ENCODE data around the gene ZKSCAN3. TPM values are rescaled to one million over a fixed set of nuclear protein-coding genes. Genes with fewer than 3 reads are reported as not detected.

Gene ZKSCAN3
- total and polyA plus RNA-seq, 12 donors: 1.0 to 6.8 (median 4.8) TPM

DNA sequence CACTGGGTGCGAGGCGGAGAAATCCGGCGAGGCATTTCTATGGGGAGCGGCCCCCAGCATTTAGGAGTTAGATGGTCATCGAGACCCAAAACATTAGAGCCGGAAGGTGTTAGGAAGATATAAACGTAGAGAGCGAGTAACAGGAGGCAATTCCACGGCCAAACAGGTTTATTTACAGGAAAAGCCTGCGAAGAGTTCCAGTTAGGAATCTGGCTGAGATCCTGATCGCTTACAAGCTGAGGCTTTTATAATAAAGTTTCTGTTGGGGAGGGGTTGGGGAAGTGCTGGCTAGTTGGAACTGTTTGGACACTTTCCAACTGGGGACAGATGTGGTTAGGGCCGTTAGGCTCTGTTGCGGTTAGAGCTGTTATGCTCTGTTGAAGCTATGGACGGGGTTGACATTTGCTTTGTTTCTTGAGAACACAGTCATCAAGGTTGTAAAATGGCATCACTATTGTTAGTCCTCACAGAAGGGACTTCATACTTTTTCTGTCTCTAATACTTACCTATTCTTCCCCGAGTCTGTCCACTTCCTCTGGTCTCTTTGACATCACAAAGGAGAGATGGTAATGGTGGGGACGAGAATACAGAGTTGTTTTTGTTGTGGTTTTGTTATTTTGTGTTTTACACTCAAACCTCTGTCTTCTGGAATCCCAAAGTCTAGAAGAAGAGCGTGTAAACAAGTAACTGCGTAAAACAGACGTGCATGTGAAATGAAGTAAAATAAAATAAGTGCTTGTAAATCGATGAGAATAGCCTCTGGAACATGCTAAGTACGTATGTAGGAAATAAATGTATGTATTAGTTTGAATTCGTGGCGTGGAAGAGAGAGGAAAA lies 13.2 kb upstream of the ZKSCAN3 start:
- Histone ChIP-seq H3K9me3 (peaks cover 0 to 18% (median 0%) of the 10 kb centered on the region in 11 donors), H3K4me1 (peaks cover 0 to 25% (median 11%) of the 10 kb centered on the region in 9 donors), H3K4me3 (peak overlapping the region; percentile 56 to 90 (median 66)), H3K27ac (peak overlapping the region; percentile 88 to 97 (median 92)), H3K27me3 (no peaks in the 10 kb centered on the region), H3K36me3 (peaks cover 0 to 8% (median 0%) of the 10 kb centered on the region in 9 donors)
- WGBS, 2 donors: 10 to 15% methylated on average over 24 of the region's 24 CpGs
- DNase-seq (peak in 1 of 2 donors; percentile 62), ATAC-seq (peak; percentile 25 to 69 (median 54))
- intact Hi-C loops (cut with DNase I): loop anchor here in 7 of 10 donors (2.0 to 10.0 kb wide), 6 partner anchors 14 to 199 kb away; partner anchors contain the start of genes PGBD1 (in 3 of the 7) and ZSCAN26 (in 2 of the 7)
- no peak for TF ChIP-seq CTCF (IDR thresholded peaks at IDR 0.05)

- Histone ChIP-seq H3K27ac (peak overlapping the region in 7 of 10 donors; percentile 88 to 97 (median 92)), H3K4me1 (peaks cover 0 to 25% (median 11%) of the 10 kb centered on the region in 9 donors), H3K9me3 (peaks cover 0 to 18% (median 0%) of the 10 kb centered on the region in 11 donors), H3K4me3 (peak overlapping the region in 6 of 10 donors; percentile 61 to 74 (median 67)), H3K36me3 (peaks cover 0 to 8% (median 0%) of the 10 kb centered on the region in 9 donors), H3K27me3 (no peaks in the 10 kb centered on the region)
- ATAC-seq: no peak
- DNase-seq: no peak
- no peak for TF ChIP-seq CTCF (IDR thresholded peaks at IDR 0.05)
- intact Hi-C loops (cut with DNase I): loop anchor here in 7 of 10 donors (2.0 to 10.0 kb wide), 6 partner anchors 14 to 200 kb away; partner anchors contain the start of genes PGBD1 (in 3 of the 7) and ZSCAN26 (in 2 of the 7)
Measured at GRCh38 chr6:28337121-28337520, 12.6 kb upstream of the ZKSCAN3 start.

DNA sequence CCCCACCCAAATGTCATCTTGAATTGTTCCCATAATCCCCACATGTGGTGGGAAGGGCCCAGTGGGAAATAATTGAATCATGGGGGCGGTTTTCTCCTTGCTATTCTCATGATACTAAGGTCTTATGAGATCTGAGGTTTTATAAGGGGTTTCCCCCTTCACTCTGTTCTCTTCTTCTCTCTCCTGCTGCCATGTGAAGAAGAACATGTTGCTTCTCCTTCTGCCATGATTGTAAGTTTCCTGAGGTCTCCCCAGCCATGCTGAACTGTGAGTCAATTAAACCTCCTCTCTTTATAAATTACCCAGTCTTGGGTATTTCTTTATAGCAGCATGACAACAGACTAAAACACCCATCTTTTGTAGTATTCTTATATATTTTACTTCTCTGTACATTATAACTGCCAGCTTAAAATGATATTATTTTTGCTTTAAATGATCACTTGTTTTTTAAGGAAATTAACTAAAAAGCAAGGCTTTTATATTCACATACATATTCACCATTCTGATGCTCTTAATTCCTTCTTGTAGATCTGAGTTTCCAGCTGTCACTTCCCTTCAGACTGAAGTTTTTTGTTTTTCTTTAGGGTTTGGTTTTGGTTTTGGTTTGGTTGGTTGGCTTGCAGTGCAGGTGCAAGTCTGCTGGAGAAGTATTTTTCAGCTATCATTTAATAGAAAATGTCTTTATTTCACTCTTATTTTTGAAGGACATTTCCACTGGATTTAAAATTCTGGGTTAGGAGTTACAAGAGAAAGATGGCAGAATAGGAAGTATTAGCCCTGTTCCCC lies 9.2 kb upstream of the ZKSCAN3 start:
- no peak overlapping the region for H3K4me3 ChIP-seq
- H3K27me3 ChIP-seq: no peaks in the 10 kb centered on the region
- WGBS, 2 donors: 82 to 86% methylated on average over 1 of the region's 1 CpG
- ATAC-seq (no peak), DNase-seq (no peak)
- intact Hi-C loops (cut with DNase I): loop anchor here in 1 of 10 donors (10.0 kb wide), 1 partner anchor 56 kb away; the partner anchor contains the start of gene PGBD1
- H3K9me3 ChIP-seq: peaks cover 0 to 18% (median 0%) of the 10 kb centered on the region in 11 donors
- peaks cover 0 to 8% (median 0%) of the 10 kb centered on the region in 9 donors for H3K36me3 ChIP-seq
- peaks cover 0 to 14% (median 10%) of the 10 kb centered on the region in 9 donors for H3K4me1 ChIP-seq
- TF ChIP-seq CTCF (IDR thresholded peaks at IDR 0.05): no peak
- no peak overlapping the region for H3K27ac ChIP-seq
